Measurements from ENCODE around the gene DOCK10.

DOCK10 gene

DNA sequence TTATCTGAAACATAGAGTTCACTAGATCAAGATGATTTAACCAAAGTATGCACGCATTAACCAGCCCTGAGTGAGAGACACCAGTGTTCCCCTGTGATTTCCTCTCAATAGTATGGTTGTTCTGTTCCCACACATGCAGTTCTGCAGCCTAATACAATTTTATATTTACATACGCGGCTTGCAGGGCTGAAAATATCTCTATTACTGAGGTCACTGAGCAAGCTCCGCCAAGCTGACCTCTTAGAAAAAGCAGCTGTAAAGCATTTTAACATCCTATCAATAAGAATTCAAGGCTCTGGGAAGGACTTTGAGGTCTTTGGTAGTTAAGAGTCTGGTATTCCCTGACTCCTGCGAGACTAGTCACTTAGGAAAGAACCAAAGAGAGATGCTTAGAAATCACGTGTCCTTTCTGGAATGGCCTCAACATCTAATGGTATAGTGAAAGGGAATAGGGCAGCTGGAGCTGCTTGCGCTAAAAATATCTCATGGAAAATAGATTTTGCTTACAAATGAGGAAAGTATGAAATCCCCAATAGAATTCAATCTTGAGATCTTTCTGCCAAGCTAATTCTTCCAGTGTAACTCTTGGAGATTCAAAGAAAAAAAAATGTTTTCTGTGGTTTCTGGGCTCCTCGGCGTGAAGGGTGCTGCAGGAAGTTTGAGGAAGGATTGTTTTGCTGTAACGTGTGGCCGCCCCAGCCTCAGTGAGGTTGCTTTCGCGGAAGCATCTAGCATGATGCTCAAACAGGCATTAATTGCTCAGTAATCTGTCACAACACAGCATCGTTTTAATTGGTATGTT is 59.2 kb downstream of the DOCK10 start:
- no peak for DNase-seq (ENCODE audit: low read depth in 3 of 3)

DNA sequence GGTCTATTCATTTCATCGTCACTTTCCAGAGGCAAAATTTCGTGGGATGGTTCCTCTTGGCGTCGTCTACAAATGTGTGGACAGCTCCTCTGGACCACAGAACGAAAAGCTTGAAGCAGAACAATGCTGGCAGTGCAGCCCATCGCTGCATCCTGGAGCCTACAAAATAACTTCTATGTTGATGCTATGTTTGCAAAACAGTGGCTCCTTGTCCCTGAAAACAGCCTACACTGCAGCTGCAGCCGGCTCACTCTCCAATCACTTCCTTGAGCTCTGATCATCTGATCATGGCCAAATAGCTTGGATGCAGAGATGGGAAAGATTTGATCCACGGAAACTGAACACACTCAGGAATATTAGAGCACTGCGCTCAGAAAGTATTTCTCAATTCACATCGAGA is 60.0 kb downstream of the DOCK10 start:
- DNase-seq (ENCODE audit: low read depth in 3 of 3): no peak

DNA sequence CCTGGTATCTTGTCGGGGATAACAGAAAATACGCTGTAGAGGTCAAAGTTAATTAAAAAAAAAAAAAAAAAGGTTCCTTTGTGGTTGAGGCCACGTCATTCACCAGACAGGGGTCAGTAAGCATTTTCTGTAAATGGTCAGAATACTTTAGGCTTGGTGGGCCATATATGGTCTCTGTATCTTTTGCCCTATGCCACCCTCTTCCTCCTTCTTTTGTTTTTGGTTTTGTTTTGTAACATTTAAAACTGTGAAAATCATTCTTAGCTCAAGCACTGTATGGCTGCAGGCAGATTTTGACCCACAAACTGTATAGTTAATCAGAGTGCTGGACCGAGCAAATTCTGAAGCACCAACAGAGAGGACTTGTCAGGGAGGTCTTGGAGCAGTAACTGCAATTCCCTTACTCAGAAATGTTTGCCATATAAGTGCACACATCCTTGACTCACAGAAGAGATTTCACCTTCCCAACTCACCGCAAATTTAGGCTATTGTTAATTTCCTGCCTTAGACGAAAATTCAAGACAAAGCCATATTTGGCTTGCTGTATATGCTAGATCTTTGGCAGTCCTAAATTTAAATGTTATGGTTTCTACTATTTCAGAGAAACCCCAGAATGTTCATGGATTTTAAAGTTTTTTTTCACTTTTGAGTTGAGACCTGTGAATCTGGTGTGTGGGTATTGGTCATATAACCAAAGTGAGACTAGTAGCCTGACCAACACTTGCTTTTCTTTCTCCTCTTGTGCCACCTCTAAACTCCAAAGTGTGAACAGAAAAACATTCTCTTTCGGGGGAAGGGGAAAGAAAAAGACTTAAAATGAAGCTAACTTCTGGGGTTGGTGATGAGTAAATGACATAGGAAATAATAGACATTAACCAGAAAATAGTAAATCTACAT is 65.4 kb downstream of the DOCK10 start:
- DNase-seq (ENCODE audit: low read depth in 3 of 3): no peak

DNA sequence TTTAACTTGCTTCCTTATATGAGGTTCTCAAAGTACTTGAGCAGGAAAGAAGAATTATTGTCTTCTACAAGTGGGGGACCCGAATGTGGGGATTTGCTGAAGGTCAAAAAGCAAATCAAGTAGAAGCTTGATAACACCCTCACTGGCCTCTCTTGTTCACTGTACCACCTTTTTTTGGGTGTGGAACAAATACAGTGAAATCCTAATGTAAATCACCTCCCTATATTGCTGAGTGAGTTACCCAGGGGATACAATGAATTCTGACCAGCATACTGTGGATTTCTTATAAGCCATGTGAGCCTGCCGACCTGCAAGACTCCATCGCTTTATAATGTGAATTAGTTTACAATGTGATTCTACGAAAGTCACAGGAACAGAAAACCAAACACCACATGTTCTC is 66.5 kb downstream of the DOCK10 start:
- no peak for DNase-seq (ENCODE audit: low read depth in 3 of 3)

DNA sequence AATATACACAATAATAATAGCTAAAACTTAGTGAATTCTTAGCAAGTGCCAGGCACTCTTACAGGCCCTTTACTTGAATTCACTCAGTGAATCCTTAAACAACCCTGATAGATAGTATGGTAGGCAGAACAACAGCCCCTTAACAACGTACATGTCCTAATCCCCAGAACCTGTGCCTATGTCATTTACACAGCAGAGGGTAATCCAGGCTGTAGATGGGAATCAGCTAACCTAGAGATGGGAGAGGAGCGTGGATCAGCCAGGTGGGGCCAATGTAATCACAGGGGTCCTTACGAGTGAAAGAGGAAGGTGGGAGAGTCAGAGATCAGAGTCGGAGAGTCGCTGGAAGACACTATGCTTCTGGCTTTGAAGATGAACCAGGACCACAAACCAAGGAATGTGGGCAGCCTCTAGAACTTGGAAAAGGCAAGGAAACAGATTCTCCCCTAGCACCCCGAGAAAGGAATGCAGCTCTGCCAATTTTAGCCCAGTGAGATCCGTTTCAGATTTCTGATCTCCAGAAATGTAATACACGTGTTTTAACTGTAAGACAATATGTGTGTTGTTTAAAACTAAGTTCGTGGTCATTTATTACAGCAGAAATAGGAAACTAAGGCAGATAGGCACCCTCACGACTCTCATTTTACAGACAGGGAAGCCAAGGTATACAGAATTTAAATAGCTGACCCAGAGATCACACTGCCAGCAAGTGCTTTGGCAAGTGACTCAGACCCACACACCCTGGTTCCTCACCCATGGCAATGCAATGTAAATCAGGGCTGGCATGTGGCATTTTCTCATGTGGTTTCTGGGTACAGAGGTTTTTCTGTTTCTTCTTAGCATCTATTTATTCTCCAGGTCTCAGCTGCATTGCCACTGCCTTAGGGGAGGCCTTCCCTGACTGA is 68.9 kb downstream of the DOCK10 start:
- no peak for DNase-seq (ENCODE audit: low read depth in 3 of 3)

DNA sequence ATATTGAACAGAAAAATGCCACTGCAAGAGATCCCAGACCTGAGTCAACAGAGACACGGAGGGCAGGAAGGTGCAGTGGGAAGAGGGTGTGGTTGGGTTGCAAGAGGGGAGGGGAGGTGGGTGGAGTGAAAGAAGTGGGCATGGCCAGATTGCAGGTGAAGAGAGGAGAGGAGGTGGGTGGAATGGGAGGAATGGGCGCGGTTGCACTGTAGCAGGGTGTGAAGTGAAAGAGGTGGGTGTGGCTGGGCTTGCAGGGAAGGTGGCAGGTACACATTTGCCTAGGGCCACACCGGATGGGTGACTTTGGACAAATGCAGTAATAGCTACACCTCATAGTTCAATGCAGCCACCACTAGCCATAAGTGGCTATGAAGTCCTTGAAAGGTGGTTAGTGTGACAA is 71.1 kb downstream of the DOCK10 start:
- no peak for DNase-seq (ENCODE audit: low read depth in 3 of 3)

DNA sequence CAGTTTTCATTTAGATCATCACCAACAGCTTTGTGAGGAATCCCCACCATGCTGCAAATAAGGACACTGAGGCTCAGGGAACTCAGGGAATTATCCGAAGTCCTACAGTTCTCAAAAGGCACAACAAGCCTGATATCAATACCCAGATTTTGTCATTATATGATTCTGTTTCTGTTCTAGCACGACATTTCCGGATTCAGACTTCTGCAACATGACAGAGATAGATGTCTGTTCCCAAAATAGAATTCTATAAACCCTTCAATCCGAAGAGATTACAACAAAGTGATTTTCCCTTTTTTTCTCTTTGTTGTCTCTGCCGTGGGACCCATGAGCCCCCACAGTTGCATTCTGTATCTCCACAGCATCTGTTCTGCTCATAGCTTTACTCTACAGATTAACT is 72.0 kb downstream of the DOCK10 start:
- DNase-seq (ENCODE audit: low read depth in 3 of 3): no peak

DNA sequence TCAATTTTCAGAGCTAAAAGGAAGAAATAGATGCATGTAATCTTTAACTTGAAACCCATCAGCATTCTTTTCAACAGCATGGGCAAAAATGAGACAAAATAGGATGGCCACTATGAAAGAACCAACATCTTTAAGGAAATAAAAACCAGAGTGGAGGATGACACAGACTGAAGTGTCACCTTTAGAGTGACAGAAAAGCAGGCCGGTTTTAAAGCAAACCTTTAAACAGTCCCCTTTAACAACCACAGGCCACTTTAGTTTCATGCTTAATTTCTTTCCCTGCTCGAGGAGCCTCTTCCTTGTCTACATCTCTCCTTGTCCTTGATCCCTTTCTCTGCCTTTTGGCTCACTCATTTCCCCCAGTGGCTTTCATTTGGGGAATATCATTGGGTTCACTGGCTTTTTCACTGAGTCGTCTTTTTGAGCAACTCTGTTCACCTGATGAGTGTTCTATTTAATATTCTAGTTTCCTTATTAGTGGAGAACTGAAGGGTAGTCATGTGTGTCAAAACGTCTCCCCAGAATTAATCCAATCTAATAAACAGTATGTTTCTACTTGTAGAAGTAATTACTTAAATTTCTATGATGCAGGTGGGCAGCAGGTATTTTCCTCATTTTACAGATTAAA is 72.5 kb downstream of the DOCK10 start:
- no peak for DNase-seq (ENCODE audit: low read depth in 3 of 3)

DNA sequence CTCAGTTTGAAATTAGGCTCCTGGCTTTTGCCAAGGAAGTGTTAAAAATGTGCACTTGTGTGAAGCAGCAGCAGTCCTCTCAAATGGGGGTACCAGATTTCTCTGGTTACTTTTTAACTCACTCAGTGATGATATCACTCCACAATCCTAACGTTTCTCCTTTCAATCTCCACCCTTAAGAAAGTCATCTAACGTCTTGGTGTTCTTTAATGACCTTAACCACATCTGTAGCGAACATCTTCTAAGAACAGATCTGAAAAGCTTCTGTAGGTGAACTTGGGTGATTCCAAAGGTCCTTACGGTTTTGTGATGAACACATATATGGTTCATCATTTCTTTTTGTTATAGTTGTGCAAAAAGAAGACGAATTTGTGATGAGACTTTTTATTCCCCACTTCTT is 73.2 kb downstream of the DOCK10 start:
- no peak for DNase-seq (ENCODE audit: low read depth in 3 of 3)

DNA sequence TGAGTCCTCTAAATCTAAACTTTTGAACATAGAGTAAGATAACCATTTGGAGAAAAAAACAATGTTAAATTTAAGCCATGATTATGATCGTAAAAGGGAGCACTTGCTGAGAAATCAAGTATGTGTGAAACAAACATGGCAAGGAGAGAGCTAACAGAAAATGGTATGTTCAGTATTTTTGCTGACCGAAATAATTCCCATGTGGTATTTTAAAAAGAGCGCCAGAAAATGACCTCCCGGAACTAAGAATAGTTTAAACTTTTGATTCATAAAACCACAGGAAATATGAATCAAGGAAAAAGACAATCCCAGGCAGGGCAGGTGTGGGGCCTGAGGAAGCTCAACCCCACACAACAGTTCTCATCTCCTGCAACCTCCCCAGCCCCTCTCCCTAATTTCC is 74.2 kb downstream of the DOCK10 start:
- no peak for DNase-seq (ENCODE audit: low read depth in 3 of 3)

DNA sequence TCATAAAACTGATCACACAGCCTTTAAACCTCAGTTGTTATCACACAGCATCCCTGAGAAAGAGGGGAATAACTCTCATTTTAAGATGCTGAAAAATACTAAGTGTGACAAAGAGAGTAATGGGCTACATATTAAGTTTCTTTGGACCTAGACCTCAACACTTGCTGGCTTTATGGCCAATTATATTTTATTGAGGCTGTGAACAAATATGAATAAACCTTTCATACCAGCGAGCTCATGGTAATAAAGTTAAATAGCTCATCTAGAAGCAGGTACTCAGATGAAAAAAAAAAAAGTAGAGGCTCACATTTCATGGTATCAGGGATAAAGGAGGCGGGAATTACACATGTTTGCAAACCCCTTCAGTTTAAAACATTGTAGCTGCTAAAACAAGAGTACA is 75.7 kb downstream of the DOCK10 start:
- DNase-seq (ENCODE audit: low read depth in 3 of 3): no peak

DNA sequence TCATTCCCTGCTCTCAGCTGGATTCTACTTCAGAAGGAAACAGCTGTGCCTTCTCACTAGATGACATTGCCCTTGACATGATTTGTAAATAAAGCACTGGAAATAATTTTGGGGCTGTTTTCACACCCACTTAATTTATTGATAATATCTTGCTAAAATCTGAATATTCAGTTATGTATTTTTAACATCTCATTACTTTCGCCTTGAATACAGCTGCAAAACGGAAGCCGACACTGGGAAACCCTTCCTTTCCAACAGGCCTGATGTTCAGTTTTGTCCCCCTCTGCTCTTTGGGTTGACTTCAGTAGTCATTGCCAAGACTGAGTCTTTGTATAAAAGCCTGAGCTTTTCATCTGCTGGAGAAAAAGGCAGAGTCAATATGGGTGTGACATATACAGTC is 82.7 kb downstream of the DOCK10 start:
- no peak for DNase-seq (ENCODE audit: low read depth in 3 of 3)

DNA sequence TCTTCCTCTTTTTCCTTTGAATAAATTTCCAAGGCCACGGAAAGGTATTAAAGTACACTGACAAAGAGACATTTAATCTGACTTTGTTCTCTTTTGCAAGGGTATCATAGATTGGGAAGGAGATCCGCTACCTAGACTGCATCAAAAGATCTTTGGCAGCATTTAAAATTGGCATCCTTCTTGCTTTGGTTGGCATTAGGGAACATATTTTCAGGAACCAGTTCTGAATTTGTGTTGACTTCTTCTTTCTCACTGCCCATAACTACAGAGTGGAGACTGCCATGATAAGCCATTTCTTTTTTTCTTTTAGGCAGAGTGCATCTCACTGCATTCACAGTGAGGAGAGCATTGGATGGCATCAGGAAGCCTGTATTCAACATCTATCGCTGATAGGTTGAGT is 83.4 kb downstream of the DOCK10 start:
- no peak for DNase-seq (ENCODE audit: low read depth in 3 of 3)

DNA sequence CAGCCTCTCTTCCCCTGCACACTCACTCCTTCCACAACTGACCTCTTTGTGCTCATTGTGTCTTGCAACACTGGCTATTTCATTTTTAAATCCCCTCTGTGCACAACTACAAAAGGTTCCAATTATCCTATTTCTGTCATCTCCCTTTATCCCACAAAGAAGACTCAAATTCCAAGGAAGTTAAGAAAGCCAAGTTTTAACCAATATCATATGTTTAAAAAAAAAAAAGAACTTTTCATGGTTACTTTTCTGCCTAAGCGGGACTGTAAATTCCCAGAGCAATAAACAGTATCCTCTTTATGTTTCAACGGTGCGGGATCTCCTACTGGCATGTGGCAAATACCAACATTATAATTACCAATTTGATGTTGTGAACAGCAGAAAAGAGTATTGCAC is 83.8 kb downstream of the DOCK10 start:
- no peak for DNase-seq (ENCODE audit: low read depth in 3 of 3)

DNA sequence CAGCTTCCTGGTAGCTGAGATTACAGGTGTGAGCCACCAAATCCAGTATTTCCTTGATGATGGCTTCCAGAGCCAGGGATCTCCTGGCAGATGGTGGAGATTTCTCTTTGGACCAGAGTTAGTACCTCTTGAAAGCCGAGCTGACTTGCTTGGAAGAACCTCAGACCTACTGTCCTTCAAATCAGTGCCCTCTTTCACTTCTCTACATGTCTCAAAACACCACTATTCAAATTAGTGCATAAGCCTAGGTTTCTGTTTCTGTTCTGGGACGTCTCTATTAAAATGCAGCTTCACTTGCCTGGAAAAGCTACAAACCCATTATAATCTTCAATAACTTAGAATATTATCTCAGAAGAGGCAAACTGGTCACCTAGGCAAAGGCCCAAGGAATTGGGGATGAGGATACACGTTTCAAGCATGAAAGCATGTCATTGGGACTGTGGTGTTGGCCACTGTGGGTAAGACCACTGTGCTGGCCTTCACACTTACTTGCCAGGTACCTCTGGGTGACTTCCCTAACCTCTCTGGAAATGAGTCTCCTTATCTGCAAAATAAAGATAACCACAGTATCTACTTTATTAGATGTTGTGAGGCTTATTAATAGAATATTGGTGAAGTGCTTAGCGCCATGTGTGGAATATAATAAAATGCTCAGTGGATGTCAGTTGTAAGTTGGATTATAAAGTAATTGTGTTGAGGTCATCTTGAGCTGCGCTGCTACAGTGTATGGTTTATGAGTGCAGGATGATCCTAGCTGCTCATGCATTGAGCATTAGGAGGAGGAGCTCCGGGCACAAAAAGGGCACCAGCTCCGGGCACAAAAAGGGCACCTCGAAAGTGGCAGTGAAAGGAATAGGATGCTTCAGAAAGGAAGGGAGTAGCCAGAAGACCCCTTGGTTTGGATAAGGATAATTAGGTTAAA is 84.5 kb downstream of the DOCK10 start:
- DNase-seq (ENCODE audit: low read depth in 3 of 3): no peak

DNA sequence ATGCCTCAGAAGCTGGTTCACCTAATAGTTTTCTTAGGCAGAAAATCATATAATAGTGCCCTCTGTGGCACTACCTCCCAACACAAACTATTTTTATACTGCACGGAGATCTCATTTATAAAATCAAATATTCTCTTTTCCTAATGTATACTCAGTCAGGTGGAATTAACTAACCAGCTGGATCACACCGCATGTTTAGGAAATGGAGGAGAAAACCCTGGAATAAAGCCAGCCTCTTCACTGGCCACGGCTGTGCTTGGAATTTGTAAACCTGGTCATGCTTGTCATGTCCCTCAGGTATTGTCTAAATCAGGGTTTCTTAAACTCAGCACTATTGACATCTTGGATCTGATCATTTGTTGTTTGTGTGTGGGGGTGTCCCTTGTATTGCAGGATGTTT is 85.6 kb downstream of the DOCK10 start:
- DNase-seq (ENCODE audit: low read depth in 3 of 3): no peak

DNA sequence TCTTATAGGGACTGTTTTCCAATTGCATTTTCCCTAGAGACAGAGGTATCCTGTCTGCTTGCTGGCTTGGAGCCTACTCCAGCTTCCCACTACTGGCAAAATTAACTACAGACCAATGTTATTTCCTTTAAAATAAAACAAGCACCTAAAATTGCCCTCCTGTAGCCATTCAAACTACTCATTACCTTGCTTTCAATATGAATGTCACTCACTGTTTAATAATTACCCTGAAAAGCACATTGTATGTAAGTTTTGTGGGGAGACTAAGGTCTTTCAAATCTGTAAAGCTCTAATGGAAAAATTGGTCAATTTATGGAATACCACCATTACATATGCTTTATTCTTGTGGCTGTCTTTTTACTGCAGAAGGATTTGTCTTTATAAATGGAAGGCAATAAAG is 87.3 kb downstream of the DOCK10 start:
- no peak for DNase-seq (ENCODE audit: low read depth in 3 of 3)

DNA sequence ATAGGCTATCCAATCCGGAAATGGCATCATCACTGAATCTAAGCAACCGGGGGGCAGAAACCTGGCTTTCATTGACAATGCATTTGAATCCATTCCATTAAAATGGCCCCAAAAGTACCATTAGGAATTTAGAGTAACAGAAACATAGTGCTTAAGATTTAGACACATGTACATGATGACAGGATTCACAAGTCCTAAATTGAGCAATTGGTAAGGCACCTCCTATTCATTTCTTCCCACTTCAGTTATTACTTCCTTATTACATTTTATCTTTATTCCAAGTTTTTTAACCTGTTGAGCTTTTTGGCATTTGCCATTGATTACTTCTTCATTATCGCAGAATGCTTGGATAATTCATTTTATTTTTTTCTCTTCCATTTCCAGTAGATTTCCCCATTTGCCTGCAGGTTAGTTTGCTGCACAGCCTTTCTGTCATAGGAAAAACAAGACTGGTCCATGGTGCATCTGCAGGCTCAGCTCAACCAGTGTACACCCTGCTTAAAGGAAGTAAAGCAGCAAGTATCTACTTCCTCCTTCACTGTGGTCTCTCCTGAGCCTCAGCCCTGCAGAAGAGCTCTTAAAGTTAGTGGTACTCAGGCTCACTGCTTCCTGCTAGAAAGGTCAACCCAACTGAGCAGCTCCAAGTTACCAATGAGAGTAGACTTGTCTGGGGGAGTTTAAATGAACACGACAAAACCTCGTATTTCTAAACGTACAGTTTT is 89.2 kb downstream of the DOCK10 start:
- no peak for DNase-seq (ENCODE audit: low read depth in 3 of 3)

DNA sequence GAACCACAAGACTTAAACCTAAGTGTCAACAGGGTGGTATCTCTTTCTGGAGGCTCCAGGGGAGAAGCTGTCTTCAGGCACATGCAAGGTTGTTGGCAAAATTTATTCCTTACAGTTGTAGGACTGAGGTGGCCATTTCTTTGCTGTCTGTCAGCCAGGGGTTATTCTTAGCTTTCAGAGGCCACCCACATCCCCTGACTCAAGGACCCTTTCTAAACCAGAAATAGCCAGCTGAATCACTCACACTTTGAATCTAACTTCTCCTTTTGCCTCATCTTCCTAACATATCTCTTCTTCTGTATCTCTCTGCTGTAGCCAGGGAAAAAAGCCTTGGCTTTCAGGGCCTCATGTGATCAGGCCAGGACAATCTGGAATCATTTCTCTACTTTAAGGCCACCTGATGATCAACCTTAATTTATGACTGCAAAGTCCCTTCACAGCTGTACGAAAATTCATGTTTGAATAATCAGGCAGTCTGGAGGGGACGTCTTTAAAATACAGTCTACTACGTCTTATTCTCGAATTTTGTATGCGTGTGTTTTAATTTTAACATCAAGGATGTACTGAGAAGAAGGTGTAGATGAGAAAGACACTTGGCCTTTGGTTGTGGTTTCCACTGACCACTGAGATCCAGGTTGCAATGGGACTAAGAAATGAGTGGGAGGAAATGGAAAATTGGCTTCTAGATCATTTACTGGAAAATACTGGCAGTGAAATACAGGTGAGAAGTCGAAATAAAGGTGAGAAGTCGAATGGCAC is 90.4 kb downstream of the DOCK10 start:
- DNase-seq (ENCODE audit: low read depth in 3 of 3): no peak
